B cell (primary cell): ENCODE results near the gene CHD5.

Source experiments
- EZH2 ChIP-seq: IDR thresholded peaks from 2 replicates; pipeline ENCODE4 v1.6.1; 2012; ENCODE audit warnings: borderline replicate concordance, low read depth, mild to moderate bottlenecking, moderate library complexity, low read length; ENCODE audit not compliant: insufficient read depth, poor library complexity, severe bottlenecking
- TF ChIP-seq, protein P1 (sequence below): fragments of 200-600 bp; IDR thresholded peaks from one replicate; pipeline ENCODE4 v1.8.0; 2022; ENCODE audit warnings: antibody characterized with exemption, mild to moderate bottlenecking

GRCh38 chr1:6129313-6129712 is 50.8 kb downstream of the CHD5 start:
- TF ChIP-seq, protein P1, sequence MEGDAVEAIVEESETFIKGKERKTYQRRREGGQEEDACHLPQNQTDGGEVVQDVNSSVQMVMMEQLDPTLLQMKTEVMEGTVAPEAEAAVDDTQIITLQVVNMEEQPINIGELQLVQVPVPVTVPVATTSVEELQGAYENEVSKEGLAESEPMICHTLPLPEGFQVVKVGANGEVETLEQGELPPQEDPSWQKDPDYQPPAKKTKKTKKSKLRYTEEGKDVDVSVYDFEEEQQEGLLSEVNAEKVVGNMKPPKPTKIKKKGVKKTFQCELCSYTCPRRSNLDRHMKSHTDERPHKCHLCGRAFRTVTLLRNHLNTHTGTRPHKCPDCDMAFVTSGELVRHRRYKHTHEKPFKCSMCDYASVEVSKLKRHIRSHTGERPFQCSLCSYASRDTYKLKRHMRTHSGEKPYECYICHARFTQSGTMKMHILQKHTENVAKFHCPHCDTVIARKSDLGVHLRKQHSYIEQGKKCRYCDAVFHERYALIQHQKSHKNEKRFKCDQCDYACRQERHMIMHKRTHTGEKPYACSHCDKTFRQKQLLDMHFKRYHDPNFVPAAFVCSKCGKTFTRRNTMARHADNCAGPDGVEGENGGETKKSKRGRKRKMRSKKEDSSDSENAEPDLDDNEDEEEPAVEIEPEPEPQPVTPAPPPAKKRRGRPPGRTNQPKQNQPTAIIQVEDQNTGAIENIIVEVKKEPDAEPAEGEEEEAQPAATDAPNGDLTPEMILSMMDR = no peak
- no peak for TF ChIP-seq EZH2
